Caco-2 (cell line): ENCODE measurements around the gene HM13. TPM values are rescaled to one million over a fixed set of nuclear protein-coding genes. Genes with fewer than 3 reads are reported as not detected.

Experiments used
- BruUV-seq: library from RNA; stranded (reverse); fragments of 400-500 nt; replicated peaks from 2 replicates; lab custom pipeline; 2021; lab: Mats Ljungman, UMichigan
- CTCF ChIA-PET: fragments of 300-600 bp; sonication (Branson Sonifier 250); formaldehyde crosslinking; loops from one replicate; lab custom pipeline; 2022; ENCODE audit warnings: antibody characterized with exemption; lab: Charles Lee
- POLR2A ChIA-PET: fragments of 300-600 bp; sonication (Branson Sonifier 250); formaldehyde crosslinking; loops from one replicate; lab custom pipeline; 2022; ENCODE audit warnings: antibody characterized with exemption; lab: Charles Lee
- DNase-seq, 2 experiments: peaks; one replicate each; pipeline versions ENCODE4 v3.0.0 to v3.0.0-alpha.2; 2020 to 2022
- H3K27me3 ChIP-seq: replicated peaks from 2 replicates; pipeline ENCODE4 v1.6.0; 2011; ENCODE audit warnings: low read length; ENCODE audit not compliant: control insufficient read depth, insufficient read depth
- H3K36me3 ChIP-seq: 2 replicates; pipeline ENCODE4 v1.5.1; 2011; ENCODE audit warnings: low read length; ENCODE audit not compliant: control insufficient read depth, insufficient read depth
- H3K4me1 ChIP-seq: fragments of 250-450 bp; sonication (Bioruptor Pico); 2 replicates; pipeline ENCODE4 v1.5.1; 2020; ENCODE audit warnings: mild to moderate bottlenecking
- H3K4me3 ChIP-seq: 2 replicates; pipeline ENCODE4 v1.5.1; 2011; ENCODE audit warnings: low read depth, mild to moderate bottlenecking, control low read depth, low read length
- H3K9me3 ChIP-seq: fragments of 250-450 bp; sonication (Bioruptor Pico); 2 replicates; pipeline ENCODE4 v1.5.1; 2020; ENCODE audit warnings: mild to moderate bottlenecking, moderate library complexity
- H3K27ac Mint-ChIP-seq: one replicate; pipeline ENCODE4 v1.8.0; 2022; ENCODE audit warnings: mixed read lengths; ENCODE audit not compliant: unreplicated experiment
- H3K27me3 Mint-ChIP-seq: one replicate; pipeline ENCODE4 v1.8.0; 2022; ENCODE audit warnings: mixed read lengths; ENCODE audit not compliant: insufficient read depth, unreplicated experiment
- H3K36me3 Mint-ChIP-seq: one replicate; pipeline ENCODE4 v1.8.0; 2022; ENCODE audit warnings: mild to moderate bottlenecking, mixed read lengths; ENCODE audit not compliant: insufficient read depth, unreplicated experiment
- H3K4me1 Mint-ChIP-seq: one replicate; pipeline ENCODE4 v1.8.0; 2022; ENCODE audit warnings: low read depth, mixed read lengths; ENCODE audit not compliant: unreplicated experiment
- H3K4me3 Mint-ChIP-seq: one replicate; pipeline ENCODE4 v1.8.0; 2022; ENCODE audit warnings: mild to moderate bottlenecking, moderate library complexity, mixed read lengths; ENCODE audit not compliant: unreplicated experiment
- H3K9me3 Mint-ChIP-seq: one replicate; pipeline ENCODE4 v1.8.0; 2022; ENCODE audit warnings: mixed read lengths; ENCODE audit not compliant: unreplicated experiment
- intact Hi-C: fragments of 100-400 bp; cut with micrococcal nuclease; formaldehyde crosslinking; loops from one replicate; pipeline ENCODE4 v1.10.0; 2022; ENCODE audit not compliant: unreplicated experiment
- total RNA-seq: library from RNA; stranded (reverse); gene quantifications from 2 replicates; pipeline ENCODE4 v1.2.3, GENCODE V29; 2022
- TF ChIP-seq, protein P1 (sequence below), 2 experiments: fragments of 200-600 bp in 1 of 2; IDR thresholded peaks; 1 replicate in 1 of 2; 2 replicates in 1 of 2; pipeline versions ENCODE4 v1.5.1 to v1.8.0; 2011 to 2022; ENCODE audit warnings: antibody characterized with exemption in 1 of 2, control low read depth in 1 of 2, inconsistent platforms in 1 of 2, low read depth in 1 of 2, low read length in 1 of 2, mild to moderate bottlenecking in 1 of 2, moderate library complexity in 1 of 2; ENCODE audit not compliant: insufficient read depth in 1 of 2, severe bottlenecking in 1 of 2, unreplicated experiment in 1 of 2

Gene HM13
- total RNA-seq, 1 experiment from 2014 or later = 443 TPM

DNA sequence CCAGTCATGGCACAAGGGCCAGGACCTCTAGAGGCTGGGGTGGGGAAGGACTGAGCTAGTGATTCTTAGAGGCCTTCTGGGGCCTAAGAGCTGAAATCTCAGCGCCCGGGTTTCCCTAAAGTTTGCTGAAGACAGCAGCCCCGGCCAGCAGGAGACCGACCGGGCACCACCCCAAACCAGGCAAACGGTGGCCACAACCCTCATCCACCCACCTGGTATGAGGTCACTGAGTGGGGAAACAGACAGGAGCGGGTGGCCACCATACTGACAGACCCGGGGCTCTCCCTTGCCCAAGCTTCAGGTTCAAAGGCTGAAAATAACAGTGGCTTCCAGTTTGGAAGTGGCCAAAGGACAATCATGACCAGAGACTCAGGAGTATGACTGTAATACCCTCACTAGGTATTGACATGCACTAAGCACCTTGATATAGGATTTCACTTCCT, 55.8 kb downstream of the HM13 start:
- Histone ChIP-seq H3K27me3 (no peaks in the 10 kb centered on the region), H3K36me3 (peaks cover 5% of the 10 kb centered on the region), H3K9me3 (no peaks in the 10 kb centered on the region), H3K4me1 (peaks cover 24% of the 10 kb centered on the region), H3K4me3 (no peak overlapping the region)
- no TSS peak for BruUV-seq
- Mint-ChIP-seq H3K27ac (no peak overlapping the region), H3K36me3 (peaks cover 81% of the 10 kb centered on the region), H3K4me1 (peaks cover 44% of the 10 kb centered on the region), H3K9me3 (no peaks in the 10 kb centered on the region), H3K27me3 (no peaks in the 10 kb centered on the region), H3K4me3 (no peak overlapping the region)
- TF ChIP-seq, protein P1, sequence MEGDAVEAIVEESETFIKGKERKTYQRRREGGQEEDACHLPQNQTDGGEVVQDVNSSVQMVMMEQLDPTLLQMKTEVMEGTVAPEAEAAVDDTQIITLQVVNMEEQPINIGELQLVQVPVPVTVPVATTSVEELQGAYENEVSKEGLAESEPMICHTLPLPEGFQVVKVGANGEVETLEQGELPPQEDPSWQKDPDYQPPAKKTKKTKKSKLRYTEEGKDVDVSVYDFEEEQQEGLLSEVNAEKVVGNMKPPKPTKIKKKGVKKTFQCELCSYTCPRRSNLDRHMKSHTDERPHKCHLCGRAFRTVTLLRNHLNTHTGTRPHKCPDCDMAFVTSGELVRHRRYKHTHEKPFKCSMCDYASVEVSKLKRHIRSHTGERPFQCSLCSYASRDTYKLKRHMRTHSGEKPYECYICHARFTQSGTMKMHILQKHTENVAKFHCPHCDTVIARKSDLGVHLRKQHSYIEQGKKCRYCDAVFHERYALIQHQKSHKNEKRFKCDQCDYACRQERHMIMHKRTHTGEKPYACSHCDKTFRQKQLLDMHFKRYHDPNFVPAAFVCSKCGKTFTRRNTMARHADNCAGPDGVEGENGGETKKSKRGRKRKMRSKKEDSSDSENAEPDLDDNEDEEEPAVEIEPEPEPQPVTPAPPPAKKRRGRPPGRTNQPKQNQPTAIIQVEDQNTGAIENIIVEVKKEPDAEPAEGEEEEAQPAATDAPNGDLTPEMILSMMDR (IDR thresholded peaks at IDR 0.05; ENCODE audit: insufficient read depth in 1 of 2, low read depth in 1 of 2, low read length in 1 of 2, severe bottlenecking in 1 of 2, unreplicated experiment in 1 of 2) = no peak
- no peak for DNase-seq
- intact Hi-C loops = no loop called here
- ChIA-PET POLR2A (interaction anchor here (0.6 to 1.9 kb wide), 5 partner anchors 35 to 443 kb away, joined by 3 to 9 read pairs (median 6); partner anchors contain the start of gene ID1), CTCF (interaction anchor here (0.6 to 28.6 kb wide), 10 partner anchors 10 to 267 kb away, joined by 3 to 1708 read pairs (median 8); partner anchors contain the start of gene ID1)

DNA sequence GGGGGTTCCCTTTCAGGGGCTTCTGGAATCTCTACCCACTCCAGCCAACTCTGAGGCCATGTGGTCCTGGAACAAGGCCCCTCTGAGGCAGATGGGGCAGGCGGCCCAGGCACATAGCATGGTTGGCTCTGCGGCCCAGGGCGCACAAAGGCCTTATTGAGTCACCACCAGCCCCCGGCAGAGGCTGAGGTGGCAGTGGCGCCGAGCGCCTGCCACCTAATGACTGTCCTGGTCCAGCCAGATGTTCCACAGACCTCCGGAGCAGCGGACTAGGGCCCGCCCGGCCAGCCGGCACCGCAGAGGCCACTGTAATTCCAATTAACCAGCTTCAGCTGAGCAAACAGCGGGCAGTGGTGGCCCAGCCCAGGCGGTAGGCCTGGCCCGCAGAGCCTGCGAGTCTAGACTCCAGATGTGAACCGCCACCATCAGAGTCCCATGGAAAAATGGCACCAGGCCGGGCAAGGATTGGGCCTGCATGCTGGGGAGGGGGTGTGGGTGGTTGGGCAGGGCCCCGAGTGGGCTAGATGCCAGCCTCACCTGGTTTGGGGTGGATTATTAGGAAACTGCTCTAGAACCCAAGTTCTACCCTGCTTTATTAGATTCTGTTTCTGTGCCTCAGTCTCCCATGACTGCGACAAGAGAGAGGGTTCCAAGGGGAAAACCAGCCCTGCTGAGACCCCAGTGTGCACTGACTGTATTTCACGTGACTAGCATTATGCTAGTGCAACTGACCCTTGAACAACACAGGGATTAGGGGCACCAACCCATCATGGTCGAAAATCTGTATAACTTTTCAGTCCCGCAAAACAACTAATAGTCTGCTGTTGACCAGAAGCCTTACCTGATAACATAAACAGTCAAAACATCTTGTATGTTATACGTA, 56.7 kb downstream of the HM13 start:
- peak overlapping the region; percentile 98 for H3K27ac Mint-ChIP-seq
- peaks cover 44% of the 10 kb centered on the region for H3K4me1 Mint-ChIP-seq
- peak overlapping the region; percentile 87 for H3K4me3 Mint-ChIP-seq
- no peaks in the 10 kb centered on the region for H3K9me3 Mint-ChIP-seq
- TF ChIP-seq, protein P1 (IDR thresholded peaks at IDR 0.05; ENCODE audit: insufficient read depth in 1 of 2, low read depth in 1 of 2, low read length in 1 of 2, severe bottlenecking in 1 of 2, unreplicated experiment in 1 of 2) = no peak
- Histone ChIP-seq H3K4me3 (no peak overlapping the region), H3K9me3 (no peaks in the 10 kb centered on the region), H3K4me1 (peaks cover 24% of the 10 kb centered on the region), H3K36me3 (peaks cover 4% of the 10 kb centered on the region), H3K27me3 (no peaks in the 10 kb centered on the region)
- no TSS peak for BruUV-seq
- intact Hi-C loops = no loop called here
- no peak for DNase-seq
- H3K36me3 Mint-ChIP-seq = peaks cover 78% of the 10 kb centered on the region
- ChIA-PET POLR2A (interaction anchor here (0.9 to 3.8 kb wide), 5 partner anchors 10 to 41 kb away, joined by 4 to 306 read pairs (median 9); partner anchors contain the start of gene ID1), CTCF (interaction anchor here (1.1 to 28.6 kb wide), 5 partner anchors 10 to 37 kb away, joined by 4 to 1708 read pairs (median 63); partner anchors contain the start of gene ID1)
- H3K27me3 Mint-ChIP-seq = no peaks in the 10 kb centered on the region

DNA sequence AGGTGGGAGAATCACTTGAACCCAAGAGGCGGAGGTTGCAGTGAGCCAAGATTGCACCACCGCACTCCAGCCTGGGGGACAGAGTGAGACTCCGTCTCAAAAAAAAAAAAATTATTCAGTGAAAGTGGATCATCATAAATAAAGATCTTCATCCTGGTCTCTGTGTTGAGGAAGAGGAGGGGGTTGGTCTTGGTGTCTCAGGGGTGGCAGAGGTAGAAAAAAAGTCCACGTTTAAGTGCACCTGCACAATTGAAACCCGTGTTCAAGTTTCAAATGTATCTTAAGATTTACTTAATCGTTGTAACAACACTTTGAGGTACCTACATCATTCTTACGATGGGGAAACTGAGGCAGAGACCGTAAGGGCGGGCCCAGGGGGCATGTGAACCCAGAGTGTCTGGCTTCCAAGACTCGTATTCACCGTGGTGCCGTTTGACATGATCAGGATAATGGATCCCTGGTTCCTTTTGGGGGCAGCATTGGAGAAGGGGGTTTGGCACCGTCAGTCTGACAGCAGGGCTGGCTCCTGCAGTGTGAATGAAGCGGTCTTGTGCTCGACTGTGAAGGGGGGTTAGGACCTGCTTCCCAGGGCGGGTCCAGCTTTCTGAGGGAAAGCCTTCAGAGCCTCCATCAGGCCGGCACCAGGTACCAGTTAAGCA, 57.9 kb downstream of the HM13 start:
- H3K4me3 Mint-ChIP-seq = peak overlapping the region; percentile 87
- H3K9me3 Mint-ChIP-seq = no peaks in the 10 kb centered on the region
- peaks cover 76% of the 10 kb centered on the region for H3K36me3 Mint-ChIP-seq
- CTCF ChIA-PET = interaction anchor here (0.7 to 28.6 kb wide), 11 partner anchors 11 to 152 kb away, joined by 3 to 1708 read pairs (median 18); partner anchors contain the start of gene ID1
- no peaks in the 10 kb centered on the region for H3K27me3 Mint-ChIP-seq
- POLR2A ChIA-PET = interaction anchor here (0.9 to 3.8 kb wide), 13 partner anchors 9 to 148 kb away, joined by 3 to 306 read pairs (median 8); partner anchors contain the start of gene ID1
- no peak for DNase-seq
- TF ChIP-seq, protein P1 (IDR thresholded peaks at IDR 0.05; ENCODE audit: insufficient read depth in 1 of 2, low read depth in 1 of 2, low read length in 1 of 2, severe bottlenecking in 1 of 2, unreplicated experiment in 1 of 2) = no peak
- H3K27ac Mint-ChIP-seq = peak overlapping the region; percentile 98
- Histone ChIP-seq H3K36me3 (no peaks in the 10 kb centered on the region; the same call in 1 of the 2 replicates), H3K4me3 (peak overlapping the region; percentile 56), H3K9me3 (no peaks in the 10 kb centered on the region), H3K4me1 (peaks cover 24% of the 10 kb centered on the region), H3K27me3 (no peaks in the 10 kb centered on the region)
- peaks cover 43% of the 10 kb centered on the region for H3K4me1 Mint-ChIP-seq
- TSS peak; percentile 72 for BruUV-seq
- intact Hi-C loops = loop anchor here (1.0 to 2.0 kb wide), 2 partner anchors 17 to 36 kb away; no protein-coding TSS in a partner anchor
